Endothelial cell of umbilical vein (primary cell): ENCODE results near the gene CHSY1.
A peak's percentile ranks its signal among the peaks of the same experiment; 100 is the strongest.

Source experiments
- EZH2 ChIP-seq: IDR thresholded peaks from 2 replicates; pipeline ENCODE4 v1.6.1; 2012; ENCODE audit warnings: borderline replicate concordance, low read depth, mild to moderate bottlenecking, moderate library complexity, low read length, inconsistent platforms; ENCODE audit not compliant: severe bottlenecking
- FOS ChIP-seq: IDR thresholded peaks from 2 replicates; pipeline ENCODE4 v1.6.1; 2011; ENCODE audit warnings: mild to moderate bottlenecking, low read length, moderate library complexity, borderline replicate concordance; ENCODE audit not compliant: insufficient read depth
- GATA2 ChIP-seq: IDR thresholded peaks from 2 replicates; pipeline ENCODE4 v1.7.0; 2011; ENCODE audit warnings: low read depth, mild to moderate bottlenecking, moderate library complexity, mixed read lengths, low read length; ENCODE audit not compliant: insufficient read length, insufficient read depth
- JUN ChIP-seq: IDR thresholded peaks from 2 replicates; pipeline ENCODE4 v1.6.1; 2011; ENCODE audit warnings: borderline replicate concordance, low read depth; ENCODE audit not compliant: insufficient read length, insufficient read depth
- MYC ChIP-seq: IDR thresholded peaks from one replicate; pipeline ENCODE4 v1.6.1; 2011; ENCODE audit warnings: mild to moderate bottlenecking, low read depth, low read length
- POLR2A ChIP-seq: IDR thresholded peaks from 2 replicates; pipeline ENCODE4 v1.6.1; 2012; ENCODE audit warnings: low read depth, mild to moderate bottlenecking, control low read depth, low read length
- POLR2AphosphoS5 ChIP-seq: IDR thresholded peaks from 2 replicates; pipeline ENCODE4 v1.6.1; 2012; ENCODE audit warnings: low read depth, mild to moderate bottlenecking, control low read depth, low read length, moderate library complexity; ENCODE audit not compliant: insufficient read depth
- TF ChIP-seq, protein P1 (sequence below), 2 donors: IDR thresholded peaks; 1 replicate in 1 of 2; 2 replicates in 1 of 2; pipeline ENCODE4 v1.5.1; 2011; ENCODE audit warnings: low read length in 2 of 2, mild to moderate bottlenecking in 2 of 2, moderate library complexity in 2 of 2, control low read depth in 1 of 2, inconsistent platforms in 1 of 2, low read depth in 1 of 2; ENCODE audit not compliant: insufficient read depth in 1 of 2; ENCODE audit errors: extremely low read depth in 1 of 2
- TF ChIP-seq, protein P2 (sequence below): IDR thresholded peaks from 2 replicates; pipeline ENCODE4 v1.6.1; 2011; ENCODE audit not compliant: insufficient read depth, insufficient read length

DNA sequence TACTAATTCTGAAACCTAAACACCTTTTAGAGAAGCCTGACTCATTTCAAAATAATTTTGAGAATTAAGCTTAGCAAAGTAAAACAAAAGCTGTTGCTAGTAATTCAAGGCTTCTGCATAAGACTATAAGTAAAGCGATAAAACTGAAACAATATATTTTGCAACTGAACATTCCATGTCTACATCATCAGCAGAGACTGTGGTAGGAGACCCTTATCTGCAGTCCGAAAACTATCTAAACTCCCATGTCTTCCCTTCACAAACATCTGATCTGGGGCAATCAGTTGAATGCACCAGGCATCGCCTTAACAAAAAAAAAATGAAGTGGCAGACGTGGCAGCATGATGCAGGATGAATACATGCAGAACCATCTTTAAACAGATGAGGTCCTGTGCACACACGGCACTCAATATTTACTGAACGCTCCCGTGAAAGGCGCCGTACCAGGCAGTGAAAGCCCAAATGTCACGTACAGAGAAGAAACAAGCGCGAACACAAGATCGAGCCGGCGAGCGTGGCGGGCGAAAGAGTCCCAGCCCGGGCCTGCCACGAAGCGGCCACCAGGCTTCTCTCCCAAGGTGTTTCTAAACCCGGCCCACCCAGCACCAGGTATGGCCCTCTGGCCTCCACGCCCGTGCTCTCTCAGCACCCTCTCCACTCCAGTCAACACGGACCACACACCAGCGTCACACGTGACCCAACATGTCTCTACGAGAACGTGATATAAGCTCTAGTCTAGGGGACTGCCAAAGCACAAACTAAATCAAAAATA lies 63.0 kb downstream of the CHSY1 start:
- TF ChIP-seq, protein P1, sequence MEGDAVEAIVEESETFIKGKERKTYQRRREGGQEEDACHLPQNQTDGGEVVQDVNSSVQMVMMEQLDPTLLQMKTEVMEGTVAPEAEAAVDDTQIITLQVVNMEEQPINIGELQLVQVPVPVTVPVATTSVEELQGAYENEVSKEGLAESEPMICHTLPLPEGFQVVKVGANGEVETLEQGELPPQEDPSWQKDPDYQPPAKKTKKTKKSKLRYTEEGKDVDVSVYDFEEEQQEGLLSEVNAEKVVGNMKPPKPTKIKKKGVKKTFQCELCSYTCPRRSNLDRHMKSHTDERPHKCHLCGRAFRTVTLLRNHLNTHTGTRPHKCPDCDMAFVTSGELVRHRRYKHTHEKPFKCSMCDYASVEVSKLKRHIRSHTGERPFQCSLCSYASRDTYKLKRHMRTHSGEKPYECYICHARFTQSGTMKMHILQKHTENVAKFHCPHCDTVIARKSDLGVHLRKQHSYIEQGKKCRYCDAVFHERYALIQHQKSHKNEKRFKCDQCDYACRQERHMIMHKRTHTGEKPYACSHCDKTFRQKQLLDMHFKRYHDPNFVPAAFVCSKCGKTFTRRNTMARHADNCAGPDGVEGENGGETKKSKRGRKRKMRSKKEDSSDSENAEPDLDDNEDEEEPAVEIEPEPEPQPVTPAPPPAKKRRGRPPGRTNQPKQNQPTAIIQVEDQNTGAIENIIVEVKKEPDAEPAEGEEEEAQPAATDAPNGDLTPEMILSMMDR (IDR thresholded peaks at IDR 0.05; ENCODE audit: extremely low read depth in 1 of 2, insufficient read depth in 1 of 2, low read depth in 1 of 2, low read length in 2 of 2), result no peak
- TF ChIP-seq POLR2A (no peak), POLR2AphosphoS5 (no peak), JUN (no peak), MYC (no peak), EZH2 (no peak), GATA2 (no peak), FOS (peak; percentile 45)
- TF ChIP-seq, protein P2, sequence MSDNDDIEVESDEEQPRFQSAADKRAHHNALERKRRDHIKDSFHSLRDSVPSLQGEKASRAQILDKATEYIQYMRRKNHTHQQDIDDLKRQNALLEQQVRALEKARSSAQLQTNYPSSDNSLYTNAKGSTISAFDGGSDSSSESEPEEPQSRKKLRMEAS, result no peak
